SU-DHL-6 (cell line): Measurements from ENCODE around the gene TRAK1.

Experiments
- CTCF ChIP-seq: fragments of 200-600 bp; sonication (generic); IDR thresholded peaks from one replicate; pipeline ENCODE4 v1.5.1; 2017; ENCODE audit warnings: antibody characterized with exemption, mild to moderate bottlenecking, low read length, moderate library complexity; ENCODE audit not compliant: insufficient read depth, poor library complexity, severe bottlenecking
- EZH2phosphoT487 ChIP-seq: fragments of 200-600 bp; sonication (generic), shearing (Covaris generic); conservative IDR thresholded peaks from 2 replicates; pipeline ENCODE4 v1.6.1; 2018; ENCODE audit warnings: mild to moderate bottlenecking, antibody characterized with exemption, low read length, moderate library complexity, mixed read lengths

DNA sequence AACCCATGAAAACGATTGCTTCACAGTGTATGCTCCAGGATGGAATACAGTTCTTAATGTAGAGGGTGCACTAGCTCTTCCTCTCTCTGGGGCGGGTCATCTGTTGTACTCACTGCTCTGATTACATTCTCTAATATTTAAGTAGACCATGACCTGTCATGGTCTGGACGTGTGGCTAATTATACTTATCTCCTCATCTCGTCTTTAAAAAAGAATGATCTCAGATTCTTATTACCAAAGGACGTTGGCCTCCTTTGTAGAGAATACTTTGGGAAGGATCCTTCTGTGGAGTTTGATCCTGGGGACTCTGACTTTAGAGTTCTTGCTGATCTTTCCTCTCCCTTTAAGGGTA lies 48.4 kb upstream of the TRAK1 start:
- TF ChIP-seq CTCF (no peak), EZH2phosphoT487 (no peak)
